ENCODE data around the gene HHEX.

The HHEX gene

GRCh38 chr10:92695679-92696605 lies 6.2 kb downstream of the HHEX start:
- no peak for DNase-seq

- no peak for DNase-seq
These were observed 7.0 kb downstream of the HHEX start for GRCh38 chr10:92696606-92697383.

GRCh38 chr10:92697663-92698511 lies 8.1 kb downstream of the HHEX start:
- DNase-seq: no peak

DNA sequence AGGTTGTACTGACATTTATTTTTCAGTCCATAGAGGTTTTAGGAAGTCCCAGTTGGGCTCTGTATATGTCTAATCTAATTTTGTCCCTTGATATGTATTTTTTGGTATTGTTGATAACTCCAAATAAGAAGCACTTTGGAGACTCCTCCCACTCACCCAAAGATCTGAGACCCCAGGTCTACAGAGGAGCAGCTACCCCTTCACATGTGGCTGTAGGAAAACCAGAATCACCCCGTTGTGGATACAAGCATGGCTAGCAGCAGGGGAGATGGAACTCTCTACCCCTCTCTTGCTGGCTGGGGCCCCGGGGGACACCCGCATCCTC lies 9.4 kb downstream of the HHEX start:
- no peak for DNase-seq

DNA sequence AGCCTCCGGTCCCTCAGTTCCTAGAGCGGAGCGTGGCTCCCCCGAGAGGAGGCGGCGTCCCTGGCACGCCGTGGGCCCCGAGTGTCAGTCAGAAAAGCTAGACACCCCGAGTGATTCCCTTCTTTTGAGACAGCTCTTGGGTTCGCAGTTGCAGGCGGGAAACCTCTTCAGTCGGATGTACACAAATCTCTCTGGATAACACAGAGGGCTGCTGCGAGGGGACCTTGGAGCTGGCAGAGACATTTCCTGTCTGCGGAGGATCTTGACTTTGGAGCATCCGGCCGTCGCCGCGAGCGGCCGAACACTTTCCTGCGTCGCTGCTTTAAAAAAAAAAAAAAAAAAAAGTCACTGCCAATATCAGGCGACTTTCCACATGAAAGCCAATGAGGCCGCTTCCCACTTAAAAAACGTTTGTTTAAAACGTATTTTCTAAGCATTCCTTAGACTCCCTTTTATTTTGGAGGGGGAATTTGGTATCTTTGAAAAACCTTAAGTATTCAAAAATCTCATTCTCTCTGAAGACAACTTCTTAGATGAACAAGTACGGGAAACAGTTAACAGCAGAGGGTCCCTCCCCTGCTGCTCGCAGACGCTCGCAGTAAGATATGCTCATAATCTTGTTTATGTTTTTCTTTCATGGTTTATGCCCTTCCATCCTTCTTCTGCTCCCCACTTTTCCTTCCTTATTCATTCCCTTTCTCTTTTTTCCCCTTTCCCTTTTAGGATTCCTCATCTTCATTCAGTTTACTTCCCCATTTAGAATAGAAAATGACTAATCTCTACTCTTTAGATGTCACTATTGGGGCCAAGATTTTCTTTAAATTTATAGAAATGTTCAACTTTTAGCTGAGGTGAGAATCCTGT lies 10.0 kb downstream of the HHEX start:
- no peak for DNase-seq

DNA sequence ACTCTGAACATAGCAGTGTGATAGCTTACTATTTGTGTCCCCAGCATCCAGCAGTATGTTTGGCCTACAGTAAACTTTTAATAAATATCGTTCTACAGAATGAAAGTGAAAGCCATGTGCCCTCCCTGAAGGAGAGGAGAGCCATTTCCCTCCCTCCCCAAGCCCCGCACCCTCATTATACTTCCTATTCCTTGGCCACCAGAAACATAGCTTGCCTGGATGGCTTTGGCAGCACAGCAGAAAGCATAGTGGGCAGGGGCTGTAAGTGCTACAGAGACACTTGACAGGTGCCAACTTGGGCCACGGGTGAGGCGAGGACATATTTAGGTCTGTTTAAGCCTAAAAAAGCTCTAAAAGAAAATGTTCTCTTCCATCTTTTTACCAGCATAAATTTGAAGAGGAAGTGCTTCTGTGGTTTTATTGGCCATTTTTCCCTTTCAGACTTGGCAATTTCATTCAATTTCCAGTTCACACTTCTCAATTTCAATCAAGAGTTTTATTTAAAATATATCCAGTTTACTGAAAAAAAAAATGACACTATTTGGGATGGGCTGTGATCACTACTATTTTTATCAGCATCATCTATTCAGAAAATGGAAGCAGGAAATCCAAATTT lies 12.7 kb downstream of the HHEX start:
- DNase-seq: no peak

DNA sequence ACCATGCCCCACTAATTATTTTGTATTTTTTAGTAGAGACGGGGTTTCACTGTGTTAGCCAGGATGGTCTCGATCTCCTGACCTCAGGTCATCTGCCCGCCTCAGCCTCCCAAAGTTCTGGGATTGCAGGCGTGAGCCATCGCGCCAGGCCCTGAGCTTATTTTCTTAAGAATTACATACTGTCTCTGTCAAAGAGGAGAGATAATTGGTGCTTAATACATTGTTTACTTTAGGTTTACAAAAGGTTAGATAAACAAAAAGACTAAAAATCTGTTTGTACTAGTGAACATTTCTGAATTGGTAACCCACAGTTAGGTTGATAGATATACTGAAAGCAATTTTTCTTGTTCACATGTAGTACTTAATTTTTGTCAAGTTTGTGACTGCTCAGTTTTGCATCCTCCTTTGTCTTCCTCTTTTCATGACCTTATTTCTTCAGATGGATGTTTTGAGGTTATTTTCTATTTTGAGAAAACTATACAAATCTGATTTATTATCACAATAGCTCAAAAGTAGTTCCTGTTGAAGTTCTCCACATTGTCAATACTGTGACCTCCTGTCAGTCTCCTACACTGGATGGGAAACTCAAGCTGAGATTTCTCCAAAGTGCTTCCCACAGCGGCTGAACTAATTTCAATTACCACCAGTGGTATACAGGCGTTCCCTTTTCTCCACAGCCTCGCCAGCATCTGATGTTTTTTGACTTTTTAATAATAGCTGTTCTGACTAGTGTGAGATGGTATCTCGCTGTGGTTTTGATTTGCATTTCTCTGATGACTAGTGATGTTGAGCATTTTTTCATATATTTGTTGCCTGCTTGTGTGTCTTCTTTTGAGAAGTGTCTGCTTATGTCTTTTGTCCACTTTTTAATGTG lies 22.5 kb downstream of the HHEX start:
- DNase-seq: no peak

- no peak for DNase-seq
These were observed 24.5 kb downstream of the HHEX start for GRCh38 chr10:92714152-92714845.

GRCh38 chr10:92714872-92715271 lies 25.1 kb downstream of the HHEX start:
- no peak for DNase-seq

DNA sequence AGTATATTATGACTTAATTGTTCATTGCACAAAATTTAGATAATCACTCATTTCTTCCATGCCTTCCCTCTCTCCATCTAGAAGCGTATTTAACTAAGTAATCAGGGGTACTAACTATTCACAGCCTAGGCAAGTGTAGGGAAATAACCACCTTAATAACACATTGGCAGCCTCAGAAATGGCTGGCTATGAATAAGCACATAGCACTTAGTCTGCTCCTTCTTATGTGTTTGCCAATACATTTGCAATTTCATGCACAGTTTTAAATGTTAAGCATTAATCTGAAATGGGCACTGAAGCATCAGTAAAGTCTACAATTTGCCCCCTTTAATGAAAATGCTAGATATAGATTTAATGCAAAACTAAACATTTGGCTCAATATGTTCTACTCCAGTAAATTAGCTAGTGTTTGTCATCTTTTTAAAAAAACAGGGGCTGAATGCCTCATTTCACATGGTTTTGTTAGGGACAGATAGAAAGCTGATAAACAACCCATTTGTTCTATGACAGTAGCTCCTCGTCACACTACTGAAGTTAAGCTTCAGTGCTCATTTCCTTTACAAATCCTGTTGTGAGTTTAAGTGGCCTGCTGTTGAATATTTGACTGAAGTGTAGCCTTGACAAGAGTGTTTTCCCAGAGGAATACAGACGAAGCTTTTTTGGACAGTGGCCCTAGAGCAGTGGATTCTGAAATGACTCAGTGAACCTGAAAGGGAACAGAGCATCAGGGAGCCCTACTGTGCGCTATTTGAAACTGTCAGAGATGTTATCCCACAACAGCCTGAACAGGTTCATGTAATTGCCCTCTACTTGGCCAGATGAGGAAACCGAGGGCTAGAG lies 30.5 kb downstream of the HHEX start:
- DNase-seq: no peak

DNA sequence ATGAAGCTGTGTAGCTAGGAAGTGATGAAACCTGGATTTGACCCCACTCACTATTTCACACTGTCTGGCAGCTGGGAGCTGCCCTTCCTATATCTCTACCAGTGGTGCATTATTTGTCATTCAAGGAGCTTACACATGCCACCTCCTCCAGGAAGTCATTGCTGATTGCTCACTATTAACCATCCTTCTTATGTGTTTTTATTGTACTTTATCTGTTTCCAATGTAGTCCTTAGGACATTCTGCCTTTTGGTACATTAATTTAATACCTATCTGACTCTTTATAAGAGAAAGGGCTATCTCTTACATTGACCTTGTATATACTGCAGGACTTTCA lies 31.0 kb downstream of the HHEX start:
- DNase-seq: no peak

GRCh38 chr10:92722349-92722748 lies 32.6 kb downstream of the HHEX start:
- DNase-seq: no peak

DNA sequence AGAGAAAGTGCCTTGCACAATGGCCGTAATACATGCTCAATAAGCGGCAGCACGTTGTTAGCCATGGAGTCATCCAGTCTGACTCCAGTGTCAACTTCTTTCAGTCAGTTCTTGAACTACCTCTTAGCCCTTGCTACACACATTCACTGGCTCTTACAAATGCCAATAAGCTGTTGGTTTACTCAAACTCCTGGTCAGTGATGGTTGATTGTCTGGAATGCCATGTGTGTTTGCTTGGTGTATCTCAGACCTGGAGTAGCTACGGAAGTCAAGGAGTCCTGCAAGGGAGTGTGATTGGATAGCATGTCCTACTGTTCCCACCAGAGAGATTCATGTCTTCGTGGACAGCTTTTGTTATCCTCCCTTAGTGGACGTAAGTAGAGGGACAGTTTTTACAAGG lies 37.4 kb downstream of the HHEX start:
- no peak for DNase-seq

GRCh38 chr10:92727550-92727949 lies 37.8 kb downstream of the HHEX start:
- DNase-seq: no peak

DNA sequence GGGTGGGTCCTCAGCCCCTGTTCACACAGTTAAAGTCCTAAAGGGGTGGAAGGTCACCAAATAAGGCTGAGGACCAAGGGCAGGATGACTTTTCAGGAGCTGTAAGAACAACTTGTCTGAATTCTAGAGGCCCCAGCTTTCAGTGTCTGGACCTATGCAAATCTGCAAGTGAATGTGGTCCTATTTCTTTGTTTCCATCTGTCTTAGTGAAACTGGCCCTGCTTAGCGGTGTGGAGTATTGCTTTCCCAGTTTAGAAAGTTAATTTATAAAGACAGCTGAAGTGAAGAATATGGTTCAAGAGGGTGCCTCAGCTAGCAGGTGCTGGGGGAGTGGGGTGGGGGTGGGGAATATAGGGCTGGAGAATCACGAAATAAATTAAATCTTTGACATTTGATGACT lies 40.1 kb downstream of the HHEX start:
- no peak for DNase-seq

DNA sequence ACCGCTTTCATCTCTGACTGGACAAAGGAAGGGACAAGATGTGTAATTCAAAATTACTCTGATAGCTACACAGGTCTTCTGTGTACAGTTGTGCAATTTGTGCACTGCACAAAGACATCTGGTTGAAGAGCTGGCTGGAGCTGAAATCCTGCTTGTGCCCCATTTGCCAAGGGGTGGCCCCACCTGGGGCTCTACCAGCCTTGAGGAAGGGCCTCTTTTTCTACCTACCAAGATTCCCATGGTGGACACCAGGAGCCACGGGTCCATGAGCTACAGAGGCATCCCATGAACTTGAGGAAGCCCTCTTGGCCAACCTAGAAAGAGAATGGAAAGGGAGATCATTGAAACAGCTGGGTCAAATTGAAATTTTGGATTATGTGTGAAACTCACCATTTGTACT lies 43.2 kb downstream of the HHEX start:
- DNase-seq: no peak

GRCh38 chr10:92734301-92734700 lies 44.5 kb downstream of the HHEX start:
- DNase-seq: no peak

GRCh38 chr10:92735938-92736337 lies 46.2 kb downstream of the HHEX start:
- DNase-seq: no peak

DNA sequence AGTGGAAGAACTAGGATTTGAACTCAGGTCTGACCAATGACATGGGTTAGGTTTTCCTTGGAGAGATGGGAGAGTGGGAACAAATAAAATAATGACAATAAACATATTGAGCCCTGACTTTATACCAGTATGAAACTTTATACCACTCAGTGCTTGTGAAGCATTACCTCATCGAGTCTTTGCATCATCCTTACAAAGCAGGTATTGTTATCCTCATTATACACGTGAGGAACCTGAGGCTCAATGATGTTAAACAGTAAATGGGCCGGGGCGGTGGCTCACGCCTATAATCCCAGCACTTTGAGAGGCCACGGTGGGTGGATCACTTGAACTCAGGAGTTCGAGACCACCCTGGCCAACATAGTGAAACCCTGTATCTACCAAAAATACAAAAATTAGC lies 47.7 kb downstream of the HHEX start:
- DNase-seq: no peak

Data from stimulated activated naive CD4-positive, alpha-beta T cell treated with Interleukin-2 at 50 U/mL for 16 hours (primary cell).